ENCODE data around the gene SHOC2. TPM values are rescaled to one million over a fixed set of nuclear protein-coding genes. Genes with fewer than 3 reads are reported as not detected.

Gene SHOC2
- total RNA-seq, 1 experiment from 2014 or later: 14.3 TPM

- BruUV-seq (replicated peaks): TSS peak; percentile 50
Observed at GRCh38 chr10:110919971-110920881, 822 bp downstream of the SHOC2 start.

GRCh38 chr10:110923856-110924493 is 4.6 kb downstream of the SHOC2 start:
- Histone ChIP-seq H3K4me1 (ENCODE audit: insufficient read depth, low read length) (peaks cover 19% of the 10 kb centered on the region), H3K4me2 (ENCODE audit: low read length) (0 out of 2 replicates have a peak overlapping the region, but pooled peaks have one; percentile 9), H3K79me2 (ENCODE audit: low read length) (peaks cover 89% of the 10 kb centered on the region), H3F3A (ENCODE audit: low read length, unreplicated experiment) (no peaks in the 10 kb centered on the region), H2AFZ (ENCODE audit: low read length) (no peak overlapping the region), H3K9ac (ENCODE audit: low read length) (no peak overlapping the region), H3K9me3 (ENCODE audit: low read length) (no peaks in the 10 kb centered on the region), H3K4me3 (ENCODE audit: low read length) (no peak overlapping the region), H4K20me1 (ENCODE audit: low read length) (peaks cover 8% of the 10 kb centered on the region; the same call in 1 of the 2 replicates), H3K27me3 (ENCODE audit: low read length) (no peaks in the 10 kb centered on the region), H3K9me2 (replicated peaks; ENCODE audit: low read length) (no peaks in the 10 kb centered on the region), H3K36me3 (ENCODE audit: low read depth, low read length) (no peaks in the 10 kb centered on the region), H3K27ac (ENCODE audit: low read length) (no peak overlapping the region)
- TF ChIP-seq EZH2phosphoT487 (IDR thresholded peaks at IDR 0.05; ENCODE audit: borderline replicate concordance, low read length): no peak
- no peak for TF ChIP-seq EZH2 (IDR thresholded peaks at IDR 0.05; ENCODE audit: low read length, unreplicated experiment)
- no peak for TF ChIP-seq CTCF (conservative IDR thresholded peaks at IDR 0.05; ENCODE audit: low read depth, low read length)
- ChIA-PET POLR2A (ENCODE audit: unreplicated experiment) (no interaction called here), CTCF (no interaction called here)
- no TSS peak for BruUV-seq (replicated peaks)
- peak; percentile 27 for DNase-seq
- ATAC-seq: 0 out of 2 replicates have a peak, but pooled peaks have one; percentile 3
- intact Hi-C loops (cut with micrococcal nuclease): no loop called here

More at GRCh38 chr10:110919971-110920881, 822 bp downstream of the SHOC2 start:
- Histone ChIP-seq H3K9me3 (ENCODE audit: low read length) (no peaks in the 10 kb centered on the region), H3K9ac (ENCODE audit: low read length) (peak overlapping the region; percentile 69), H3K4me3 (ENCODE audit: low read length) (peak overlapping the region; percentile 83), H3K27ac (ENCODE audit: low read length) (0 out of 2 replicates have a peak overlapping the region, but pooled peaks have one; percentile 17), H2AFZ (ENCODE audit: low read length) (no peak overlapping the region), H3K27me3 (ENCODE audit: low read length) (no peaks in the 10 kb centered on the region), H3K4me2 (ENCODE audit: low read length) (peak overlapping the region; percentile 85), H3F3A (ENCODE audit: low read length, unreplicated experiment) (no peaks in the 10 kb centered on the region), H3K4me1 (ENCODE audit: insufficient read depth, low read length) (peaks cover 40% of the 10 kb centered on the region), H3K36me3 (ENCODE audit: low read depth, low read length) (no peaks in the 10 kb centered on the region), H3K79me2 (ENCODE audit: low read length) (peaks cover 61% of the 10 kb centered on the region), H4K20me1 (ENCODE audit: low read length) (peaks cover 8% of the 10 kb centered on the region; the same call in 1 of the 2 replicates), H3K9me2 (replicated peaks; ENCODE audit: low read length) (no peaks in the 10 kb centered on the region)
- intact Hi-C loops (cut with micrococcal nuclease): loop anchor here (2.0 to 5.0 kb wide), 5 partner anchors 38 to 613 kb away; no protein-coding TSS in a partner anchor
- TF ChIP-seq EZH2 (IDR thresholded peaks at IDR 0.05; ENCODE audit: low read length, unreplicated experiment) (no peak), EZH2phosphoT487 (IDR thresholded peaks at IDR 0.05; ENCODE audit: borderline replicate concordance, low read length) (no peak), CTCF (conservative IDR thresholded peaks at IDR 0.05; ENCODE audit: low read depth, low read length) (no peak)
- no peak for ATAC-seq
- DNase-seq: peak; percentile 21
- ChIA-PET POLR2A (ENCODE audit: unreplicated experiment) (no interaction called here), CTCF (interaction anchor here (0.6 kb wide), 1 partner anchor 25 kb away, joined by 5 read pairs; no protein-coding TSS in a partner anchor)

Data from PC-3 (cell line).